ENCODE measurements around the gene SYNM. TPM values are rescaled to one million over a fixed set of nuclear protein-coding genes. Genes with fewer than 3 reads are reported as not detected.
"Not testable (repeated sequence)": the region's sequence is repeated elsewhere in the genome, so short reads cannot be mapped to it uniquely, and the experiment has no call there.

Gene SYNM
- total RNA-seq, 1 experiment from 2014 or later: not detected

DNA sequence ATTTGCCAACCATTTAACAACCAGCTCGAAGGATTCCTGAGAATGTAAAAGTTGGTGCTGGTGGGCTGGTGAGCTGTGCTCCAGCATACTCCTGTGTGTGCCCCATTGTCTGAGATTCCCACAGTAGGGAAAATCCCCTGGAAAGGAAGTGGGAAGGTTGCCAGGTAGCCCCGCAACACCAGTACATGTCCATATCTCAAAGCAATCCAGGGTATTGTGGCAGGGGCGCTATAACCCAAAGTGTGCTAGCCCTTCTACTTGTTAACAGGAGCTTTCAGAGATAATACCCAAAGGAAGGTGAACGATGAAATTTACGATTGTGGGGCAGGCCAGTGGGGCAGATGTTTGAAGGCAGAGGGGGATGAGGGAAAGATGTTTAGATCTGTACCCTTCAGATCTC, 42.7 kb upstream of the SYNM start:
- H3K4me2 ChIP-seq (ENCODE audit: low read depth, low read length, poor library complexity, severe bottlenecking): no peak overlapping the region
- no peaks in the 10 kb centered on the region for H3K4me1 ChIP-seq (ENCODE audit: low read length)
- H3K9me3 ChIP-seq (ENCODE audit: low read length): no peaks in the 10 kb centered on the region
- H3K27me3 ChIP-seq (ENCODE audit: low read length): no peaks in the 10 kb centered on the region
- H3K9ac ChIP-seq (ENCODE audit: low read length): no peak overlapping the region
- DNase-seq: no peak
- H4K20me1 ChIP-seq (ENCODE audit: insufficient read depth, low read depth, low read length): no peaks in the 10 kb centered on the region
- H3K27ac ChIP-seq (ENCODE audit: low read length): no peak overlapping the region
- no peak overlapping the region for H3K4me3 ChIP-seq (ENCODE audit: low read length)
- H2AFZ ChIP-seq (ENCODE audit: low read length): no peak overlapping the region
- no peaks in the 10 kb centered on the region for H3K79me2 ChIP-seq (ENCODE audit: low read length)
- no peaks in the 10 kb centered on the region for H3K36me3 ChIP-seq (ENCODE audit: insufficient read depth, low read length)
- H3K9me2 ChIP-seq (replicated peaks; ENCODE audit: insufficient read depth, low read length): no peaks in the 10 kb centered on the region

DNA sequence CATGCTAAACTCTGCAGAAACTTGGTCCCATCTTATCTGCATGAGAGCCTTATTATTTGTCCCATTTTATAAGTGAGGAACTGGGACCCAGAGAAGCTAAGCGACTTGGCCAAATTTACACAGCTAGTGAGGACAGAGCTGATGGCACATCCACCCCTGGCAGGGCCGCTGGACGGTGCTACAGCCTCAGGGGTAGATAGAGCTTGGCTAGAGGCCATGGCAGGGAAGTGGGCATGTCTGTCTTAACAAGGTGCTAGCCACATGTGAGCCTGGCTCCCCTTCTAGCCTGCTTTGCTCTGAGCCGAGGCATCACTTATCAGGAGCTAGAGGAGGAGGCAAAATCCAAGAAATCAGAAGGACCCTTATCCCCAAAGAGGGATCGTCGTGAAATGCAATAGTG, 36.7 kb upstream of the SYNM start:
- Histone ChIP-seq H3K27ac (ENCODE audit: low read length) (no peak overlapping the region), H3K4me1 (ENCODE audit: low read length) (no peaks in the 10 kb centered on the region; the same call in 1 of the 2 replicates), H2AFZ (ENCODE audit: low read length) (no peak overlapping the region), H3K4me2 (ENCODE audit: low read depth, low read length, poor library complexity, severe bottlenecking) (no peak overlapping the region), H3K36me3 (ENCODE audit: insufficient read depth, low read length) (no peaks in the 10 kb centered on the region), H3K9ac (ENCODE audit: low read length) (no peak overlapping the region), H3K27me3 (ENCODE audit: low read length) (no peaks in the 10 kb centered on the region), H3K79me2 (ENCODE audit: low read length) (no peaks in the 10 kb centered on the region), H3K4me3 (ENCODE audit: low read length) (no peak overlapping the region), H4K20me1 (ENCODE audit: insufficient read depth, low read depth, low read length) (no peaks in the 10 kb centered on the region), H3K9me2 (replicated peaks; ENCODE audit: insufficient read depth, low read length) (no peaks in the 10 kb centered on the region), H3K9me3 (ENCODE audit: low read length) (no peaks in the 10 kb centered on the region)
- DNase-seq: no peak

DNA sequence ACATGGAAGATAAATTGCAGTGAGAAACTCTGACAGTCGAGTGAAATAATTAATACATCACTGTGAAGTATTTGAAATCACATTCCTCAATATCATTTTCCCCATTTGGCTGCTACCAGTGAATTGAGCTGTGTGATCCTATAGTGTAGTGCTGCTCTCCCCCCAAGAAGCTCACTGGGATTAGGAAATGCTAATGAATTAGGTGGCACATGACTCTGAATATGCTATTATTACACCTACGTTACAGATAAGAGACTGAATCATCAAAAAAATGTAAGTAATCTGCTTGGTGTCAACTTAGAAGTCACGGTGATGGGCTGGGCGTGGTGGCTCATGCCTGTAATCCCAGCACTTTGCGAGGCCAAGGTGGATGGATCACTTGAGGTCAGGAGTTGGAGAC, 34.7 kb upstream of the SYNM start:
- no peak overlapping the region for H3K9ac ChIP-seq (ENCODE audit: low read length)
- no peak overlapping the region for H3K4me2 ChIP-seq (ENCODE audit: low read depth, low read length, poor library complexity, severe bottlenecking)
- H3K79me2 ChIP-seq (ENCODE audit: low read length): no peaks in the 10 kb centered on the region
- H2AFZ ChIP-seq (ENCODE audit: low read length): no peak overlapping the region
- H3K4me3 ChIP-seq (ENCODE audit: low read length): no peak overlapping the region
- H3K27me3 ChIP-seq (ENCODE audit: low read length): no peaks in the 10 kb centered on the region
- no peaks in the 10 kb centered on the region for H4K20me1 ChIP-seq (ENCODE audit: insufficient read depth, low read depth, low read length)
- peaks cover 6% of the 10 kb centered on the region for H3K4me1 ChIP-seq (ENCODE audit: low read length)
- no peaks in the 10 kb centered on the region for H3K9me3 ChIP-seq (ENCODE audit: low read length)
- DNase-seq: no peak
- H3K27ac ChIP-seq (ENCODE audit: low read length): no peak overlapping the region
- no peaks in the 10 kb centered on the region for H3K9me2 ChIP-seq (replicated peaks; ENCODE audit: insufficient read depth, low read length)
- no peaks in the 10 kb centered on the region for H3K36me3 ChIP-seq (ENCODE audit: insufficient read depth, low read length)

DNA sequence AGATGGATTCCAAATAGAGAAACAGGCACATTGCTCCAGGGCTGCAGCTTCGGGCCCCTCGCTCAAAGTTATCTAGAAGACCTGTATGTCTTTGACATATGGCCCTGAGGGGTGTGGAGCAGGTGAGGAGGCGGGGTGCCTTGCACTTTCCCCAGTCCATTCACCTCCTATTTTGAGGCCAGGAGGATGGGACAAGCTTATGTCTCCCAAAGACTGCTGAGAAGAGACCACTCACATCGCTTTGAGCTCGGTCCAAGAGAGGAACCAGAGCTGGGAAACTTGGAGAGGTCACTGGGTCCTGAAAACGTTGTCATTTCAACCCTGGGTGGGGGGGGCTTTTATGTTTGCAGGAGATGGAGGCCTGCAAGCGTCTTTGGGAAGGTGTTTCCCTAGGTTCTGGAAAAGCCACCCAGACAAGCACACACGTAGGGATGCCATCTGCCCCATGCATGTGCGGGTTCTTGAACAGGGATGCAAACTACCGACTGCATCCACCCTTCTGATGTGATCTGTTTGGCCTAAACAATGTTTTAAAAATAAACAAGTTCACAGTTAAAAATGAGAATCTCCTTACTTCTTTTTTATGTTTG, 33.7 kb upstream of the SYNM start:
- H3K4me1 ChIP-seq (ENCODE audit: low read length): peaks cover 6% of the 10 kb centered on the region
- H3K4me3 ChIP-seq (ENCODE audit: low read length): no peak overlapping the region
- H3K4me2 ChIP-seq (ENCODE audit: low read depth, low read length, poor library complexity, severe bottlenecking): no peak overlapping the region
- no peaks in the 10 kb centered on the region for H3K36me3 ChIP-seq (ENCODE audit: insufficient read depth, low read length)
- no peaks in the 10 kb centered on the region for H4K20me1 ChIP-seq (ENCODE audit: insufficient read depth, low read depth, low read length)
- no peaks in the 10 kb centered on the region for H3K9me2 ChIP-seq (replicated peaks; ENCODE audit: insufficient read depth, low read length)
- no peak overlapping the region for H3K27ac ChIP-seq (ENCODE audit: low read length)
- H3K27me3 ChIP-seq (ENCODE audit: low read length): no peaks in the 10 kb centered on the region
- DNase-seq: no peak
- no peaks in the 10 kb centered on the region for H3K9me3 ChIP-seq (ENCODE audit: low read length)
- no peak overlapping the region for H3K9ac ChIP-seq (ENCODE audit: low read length)
- H3K79me2 ChIP-seq (ENCODE audit: low read length): no peaks in the 10 kb centered on the region
- no peak overlapping the region for H2AFZ ChIP-seq (ENCODE audit: low read length)

DNA sequence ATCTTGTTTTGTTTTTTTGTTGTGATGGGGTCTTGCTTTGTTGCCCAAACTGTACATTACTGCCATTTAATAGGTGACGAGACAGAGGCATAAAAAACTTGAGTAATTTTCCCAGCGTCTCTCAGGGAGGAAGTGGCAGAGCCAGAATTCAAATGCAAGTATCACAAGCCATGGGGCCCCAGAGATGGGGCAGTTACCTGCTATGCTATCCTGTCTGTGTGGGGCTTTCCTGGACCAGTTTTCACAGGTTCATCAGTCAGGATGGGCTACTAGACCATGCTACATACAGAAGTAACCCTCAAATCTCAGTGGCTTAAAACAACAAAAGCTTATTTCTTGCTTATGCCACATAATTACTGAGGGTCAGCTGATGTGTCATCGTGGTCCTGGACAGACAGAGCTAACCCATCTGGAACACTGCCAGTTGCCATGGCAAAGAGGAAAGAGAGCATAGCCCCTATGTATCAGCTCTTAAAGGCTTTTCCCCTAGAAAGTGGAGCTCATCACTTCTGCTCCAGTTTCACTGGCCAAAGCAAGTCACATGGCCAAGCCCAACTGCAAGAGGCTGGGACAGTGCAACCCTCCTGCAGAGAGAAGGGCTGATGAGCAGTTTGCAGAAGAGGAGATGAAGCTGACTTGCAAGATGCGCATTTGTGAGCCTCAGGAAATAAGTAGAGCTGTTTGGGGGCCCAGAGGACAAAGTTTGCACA, 31.7 kb upstream of the SYNM start:
- Histone ChIP-seq H3K4me3 (ENCODE audit: low read length) (no peak overlapping the region), H2AFZ (ENCODE audit: low read length) (no peak overlapping the region), H3K9ac (ENCODE audit: low read length) (no peak overlapping the region), H4K20me1 (ENCODE audit: insufficient read depth, low read depth, low read length) (no peaks in the 10 kb centered on the region), H3K9me2 (replicated peaks; ENCODE audit: insufficient read depth, low read length) (no peaks in the 10 kb centered on the region), H3K36me3 (ENCODE audit: insufficient read depth, low read length) (no peaks in the 10 kb centered on the region), H3K9me3 (ENCODE audit: low read length) (no peaks in the 10 kb centered on the region), H3K4me2 (ENCODE audit: low read depth, low read length, poor library complexity, severe bottlenecking) (no peak overlapping the region), H3K79me2 (ENCODE audit: low read length) (no peaks in the 10 kb centered on the region), H3K27me3 (ENCODE audit: low read length) (no peaks in the 10 kb centered on the region), H3K4me1 (ENCODE audit: low read length) (peaks cover 6% of the 10 kb centered on the region), H3K27ac (ENCODE audit: low read length) (no peak overlapping the region)
- DNase-seq: no peak

DNA sequence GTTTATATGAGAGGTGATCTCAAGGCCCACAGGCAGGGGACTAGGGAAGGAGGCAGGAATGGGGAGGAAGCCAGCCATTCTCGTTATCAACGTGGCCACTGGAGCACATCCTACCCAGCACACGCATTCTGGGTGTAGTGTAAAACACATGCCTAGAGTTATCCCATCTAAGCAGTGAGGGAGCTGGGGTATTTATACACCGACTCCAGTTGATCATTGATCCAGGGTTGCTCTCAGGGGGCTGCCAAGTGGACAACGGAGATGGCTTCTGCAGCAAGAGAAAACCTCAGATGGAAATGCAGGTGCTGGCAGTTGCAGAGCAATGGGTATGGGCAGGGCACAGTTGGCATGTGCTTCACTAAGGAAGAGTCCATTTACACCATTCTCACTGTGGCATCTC, 30.4 kb upstream of the SYNM start:
- Histone ChIP-seq H3K9me2 (replicated peaks; ENCODE audit: insufficient read depth, low read length) (no peaks in the 10 kb centered on the region), H3K36me3 (ENCODE audit: insufficient read depth, low read length) (no peaks in the 10 kb centered on the region), H3K9ac (ENCODE audit: low read length) (no peak overlapping the region), H3K4me1 (ENCODE audit: low read length) (peaks cover 6% of the 10 kb centered on the region), H3K4me3 (ENCODE audit: low read length) (no peak overlapping the region), H3K27me3 (ENCODE audit: low read length) (no peaks in the 10 kb centered on the region), H3K27ac (ENCODE audit: low read length) (no peak overlapping the region), H2AFZ (ENCODE audit: low read length) (no peak overlapping the region), H3K79me2 (ENCODE audit: low read length) (no peaks in the 10 kb centered on the region), H3K4me2 (ENCODE audit: low read depth, low read length, poor library complexity, severe bottlenecking) (no peak overlapping the region), H3K9me3 (ENCODE audit: low read length) (no peaks in the 10 kb centered on the region), H4K20me1 (ENCODE audit: insufficient read depth, low read depth, low read length) (no peaks in the 10 kb centered on the region)
- DNase-seq: no peak

DNA sequence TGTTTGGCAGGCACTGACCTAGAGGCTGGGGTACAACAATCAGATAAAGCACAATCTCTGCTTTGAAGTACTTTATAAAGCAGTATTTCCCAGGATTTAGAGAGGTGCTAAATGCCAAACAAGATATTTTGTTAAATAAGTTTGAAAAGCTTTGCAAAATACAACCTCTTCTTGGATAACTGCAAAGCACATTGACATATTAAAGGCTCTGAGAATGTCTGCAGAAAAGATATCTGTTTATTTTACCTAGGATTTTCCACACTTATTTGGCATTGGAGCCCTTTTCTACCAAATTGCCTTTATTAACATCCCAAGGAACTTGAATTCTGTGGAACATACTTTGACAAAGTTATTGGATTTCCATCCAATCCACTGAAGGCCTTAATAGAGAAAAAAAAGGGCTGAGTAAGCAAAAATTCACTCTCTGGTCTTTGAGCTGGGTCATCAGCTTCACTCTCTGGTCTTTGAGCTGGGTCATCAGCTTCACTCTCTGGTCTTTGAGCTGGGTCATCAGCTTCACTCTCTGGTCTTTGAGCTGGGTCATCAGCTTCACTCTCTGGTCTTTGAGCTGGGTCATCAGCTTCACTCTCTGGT, 29.7 kb upstream of the SYNM start:
- H4K20me1 ChIP-seq (ENCODE audit: insufficient read depth, low read depth, low read length); H3K9me3 ChIP-seq (ENCODE audit: low read length); H3K79me2 ChIP-seq (ENCODE audit: low read length); H3K27me3 ChIP-seq (ENCODE audit: low read length); H3K4me1 ChIP-seq (ENCODE audit: low read length); H3K27ac ChIP-seq (ENCODE audit: low read length); H3K9ac ChIP-seq (ENCODE audit: low read length); H2AFZ ChIP-seq (ENCODE audit: low read length); H3K4me3 ChIP-seq (ENCODE audit: low read length); H3K36me3 ChIP-seq (ENCODE audit: insufficient read depth, low read length); DNase-seq; H3K9me2 ChIP-seq (replicated peaks; ENCODE audit: insufficient read depth, low read length); H3K4me2 ChIP-seq (ENCODE audit: low read depth, low read length, poor library complexity, severe bottlenecking): not testable (repeated sequence)

DNA sequence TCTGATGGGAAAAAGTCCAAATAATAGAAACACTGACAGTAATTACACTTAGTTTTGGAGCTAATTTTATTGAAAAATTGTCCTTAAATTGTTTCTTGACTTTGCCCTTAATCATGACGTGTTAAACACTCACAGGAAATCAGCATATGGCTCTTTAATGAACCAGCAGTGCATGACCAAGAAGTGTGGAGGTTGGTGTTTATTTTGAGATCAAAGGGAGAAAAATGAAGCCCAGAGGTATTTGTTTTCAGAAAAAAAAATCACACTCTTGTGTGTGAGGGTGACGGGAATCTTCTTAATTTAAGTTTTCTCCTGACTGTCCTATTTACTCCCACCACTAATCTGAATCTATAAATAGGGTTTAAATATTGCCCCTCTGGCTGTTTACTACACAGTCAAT, 28.8 kb upstream of the SYNM start:
- H3K27ac ChIP-seq (ENCODE audit: low read length): no peak overlapping the region
- peak overlapping the region; percentile 42 for H3K4me2 ChIP-seq (ENCODE audit: low read depth, low read length, poor library complexity, severe bottlenecking)
- no peak overlapping the region for H3K9ac ChIP-seq (ENCODE audit: low read length)
- H3K27me3 ChIP-seq (ENCODE audit: low read length): no peaks in the 10 kb centered on the region
- no peaks in the 10 kb centered on the region for H3K9me2 ChIP-seq (replicated peaks; ENCODE audit: insufficient read depth, low read length)
- H3K79me2 ChIP-seq (ENCODE audit: low read length): no peaks in the 10 kb centered on the region
- H4K20me1 ChIP-seq (ENCODE audit: insufficient read depth, low read depth, low read length): no peaks in the 10 kb centered on the region
- H3K36me3 ChIP-seq (ENCODE audit: insufficient read depth, low read length): no peaks in the 10 kb centered on the region
- DNase-seq: no peak
- no peak overlapping the region for H3K4me3 ChIP-seq (ENCODE audit: low read length)
- no peaks in the 10 kb centered on the region for H3K9me3 ChIP-seq (ENCODE audit: low read length)
- H3K4me1 ChIP-seq (ENCODE audit: low read length): peaks cover 6% of the 10 kb centered on the region
- H2AFZ ChIP-seq (ENCODE audit: low read length): no peak overlapping the region

Measured in Karpas-422 (cell line).